Measurements from ENCODE around the gene CLTC. TPM values are rescaled to one million over a fixed set of nuclear protein-coding genes. Genes with fewer than 3 reads are reported as not detected.

CLTC gene
- total and polyA plus RNA-seq, 2 of the 8 experiments (the other 6 are each of a cell fraction or from before 2014, with no cell fraction given), result 175 to 283 TPM

DNA sequence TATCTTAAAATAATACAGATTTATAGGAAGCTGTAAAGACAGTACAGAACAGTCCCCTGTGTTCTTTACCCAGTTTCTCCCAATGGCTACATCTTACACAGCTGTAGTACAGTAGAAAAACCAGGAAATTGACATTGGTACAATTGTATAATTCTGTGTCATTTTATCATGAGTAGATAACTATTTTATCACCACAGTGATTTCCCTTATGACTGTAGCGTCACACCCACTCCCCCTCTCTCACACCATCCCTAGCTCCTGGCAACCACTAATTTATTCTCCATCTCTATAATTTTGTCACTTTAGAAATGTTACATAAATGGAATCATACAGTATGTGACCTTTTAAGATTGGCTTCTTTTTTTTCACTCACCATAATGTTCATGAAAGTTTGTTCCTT lies 30.9 kb downstream of the CLTC start:
- no peaks in the 10 kb centered on the region for H3K4me1 ChIP-seq (replicated peaks in 1 of 4; ENCODE audit: control insufficient read depth in 3 of 4, insufficient read depth in 4 of 4, low read length in 3 of 4)
- H3K27me3 ChIP-seq (replicated peaks in 1 of 4; ENCODE audit: control insufficient read depth in 3 of 4, extremely low read depth in 1 of 4, insufficient read depth in 3 of 4, low read length in 3 of 4), result no peaks in the 10 kb centered on the region
- H3K4me3 ChIP-seq (ENCODE audit: extremely low read depth in 1 of 4, insufficient read depth in 2 of 4, low read depth in 3 of 4, low read length in 4 of 4), result no peak overlapping the region
- no peak overlapping the region for H2BK20ac ChIP-seq (ENCODE audit: low read length)
- no peak for FAIRE-seq
- WGBS, 2 experiments (ENCODE audit: extremely low coverage in 1 of 2, insufficient coverage in 1 of 2, insufficient read length in 1 of 2, insufficient replicate concordance in 2 of 2, low coverage in 1 of 2, low lambda C conversion rate in 2 of 2, missing lambda C conversion rate in 1 of 2), result 95% methylated on average over 1 of the region's 1 CpG; no CpG with 5 or more reads in 1 of the 2 experiments
- no peak overlapping the region for H2BK5ac ChIP-seq (ENCODE audit: low read depth, low read length)
- H3K23ac ChIP-seq (ENCODE audit: insufficient read length), result no peak overlapping the region
- no peak overlapping the region for H3K14ac ChIP-seq (ENCODE audit: insufficient read length)
- no peak overlapping the region for H4K91ac ChIP-seq (replicated peaks; ENCODE audit: insufficient read length, low read length)
- H3K79me2 ChIP-seq (ENCODE audit: control insufficient read depth in 1 of 2, insufficient read depth in 2 of 2, low read length in 2 of 2), result peaks cover 0 to 14% of the 10 kb centered on the region in 2 experiments; a peak in 1 of 4 replicates
- no peak overlapping the region for H3K27ac ChIP-seq (ENCODE audit: low read depth, low read length)
- DNase-seq (ENCODE audit: low read depth in 1 of 2, low spot score in 2 of 2), result no peak
- H4K8ac ChIP-seq (ENCODE audit: extremely low read depth, insufficient read depth, low read length), result no peak overlapping the region
- H3K9me3 ChIP-seq (ENCODE audit: insufficient read depth in 2 of 2, low read depth in 1 of 2, low read length in 1 of 2), result no peaks in the 10 kb centered on the region
- peaks cover 12 to 73% (median 54%) of the 10 kb centered on the region in 4 experiments for H3K36me3 ChIP-seq (ENCODE audit: control insufficient read depth in 2 of 4, insufficient read depth in 4 of 4, low read length in 3 of 4)
- H2BK120ac ChIP-seq (replicated peaks; ENCODE audit: low read depth, low read length), result no peak overlapping the region
- no peak overlapping the region for H3K4me2 ChIP-seq (ENCODE audit: insufficient read depth in 1 of 2, low read depth in 2 of 2, low read length in 2 of 2)
- no peak overlapping the region for H2BK12ac ChIP-seq (ENCODE audit: low read depth, low read length)
- no peaks in the 10 kb centered on the region for H3K79me1 ChIP-seq (ENCODE audit: low read depth, low read length)
- no peak overlapping the region for H4K5ac ChIP-seq (ENCODE audit: insufficient read length, low read depth, low read length)
- no peak overlapping the region for H2AFZ ChIP-seq (ENCODE audit: low read length)
- ChIA-PET CTCF (ENCODE audit: partially characterized antibody) (no interaction called here), POLR2A (ENCODE audit: partially characterized antibody) (interaction anchor here (0.6 to 0.7 kb wide), 2 partner anchors 28 to 732 kb away, joined by 3 read pairs; no protein-coding TSS in a partner anchor)
- H3K9ac ChIP-seq (replicated peaks in 1 of 4; ENCODE audit: extremely low read depth in 1 of 4, low read depth in 3 of 4, low read length in 3 of 4), result no peak overlapping the region
- no peak overlapping the region for H3K18ac ChIP-seq (ENCODE audit: extremely low read depth, low read length)
- H2BK15ac ChIP-seq (ENCODE audit: low read length), result no peak overlapping the region
- H4K20me1 ChIP-seq (replicated peaks in 1 of 2; ENCODE audit: control insufficient read depth in 1 of 2, insufficient read depth in 2 of 2, low read length in 2 of 2), result peaks cover 0 to 2% of the 10 kb centered on the region in 2 experiments
- H3K56ac ChIP-seq (replicated peaks; ENCODE audit: insufficient read length, low read depth, low read length), result no peak overlapping the region
- no peaks in the 10 kb centered on the region for H3K23me2 ChIP-seq (ENCODE audit: low read depth, low read length)
- no peak overlapping the region for H3K4ac ChIP-seq (replicated peaks; ENCODE audit: insufficient read length, low read depth, low read length)
- no peak overlapping the region for H2AK5ac ChIP-seq (ENCODE audit: low read depth, low read length)
- TF ChIP-seq SP1 (IDR thresholded peaks at IDR 0.05; ENCODE audit: low read depth, low read length), result no peak
- TF ChIP-seq CTBP2 (IDR thresholded peaks at IDR 0.05; ENCODE audit: borderline replicate concordance, insufficient read depth, insufficient read length, low read length), result no peak
- TF ChIP-seq SP4 (IDR thresholded peaks at IDR 0.05; ENCODE audit: low read length), result no peak
- no peak for TF ChIP-seq BACH1 (IDR thresholded peaks at IDR 0.05; ENCODE audit: low read length)
- TF ChIP-seq RNF2 (IDR thresholded peaks at IDR 0.05; ENCODE audit: borderline replicate concordance, low read depth, low read length, missing control alignments, poor library complexity, severe bottlenecking), result no peak
- TF ChIP-seq, protein P1, sequence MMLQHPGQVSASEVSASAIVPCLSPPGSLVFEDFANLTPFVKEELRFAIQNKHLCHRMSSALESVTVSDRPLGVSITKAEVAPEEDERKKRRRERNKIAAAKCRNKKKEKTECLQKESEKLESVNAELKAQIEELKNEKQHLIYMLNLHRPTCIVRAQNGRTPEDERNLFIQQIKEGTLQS (IDR thresholded peaks at IDR 0.05; ENCODE audit: insufficient read depth, low read depth, low read length), result no peak
- no peak for TF ChIP-seq RAD21 (IDR thresholded peaks at IDR 0.05 in 1 of 2, conservative IDR thresholded peaks at IDR 0.05 in 1 of 2; ENCODE audit: low read depth in 2 of 2, low read length in 2 of 2)
- TF ChIP-seq MAFK (IDR thresholded peaks at IDR 0.05; ENCODE audit: low read depth, low read length), result no peak
- no peak for TF ChIP-seq CBX5 (IDR thresholded peaks at IDR 0.05; ENCODE audit: low read depth, low read length)
- TF ChIP-seq GTF2F1 (IDR thresholded peaks at IDR 0.05; ENCODE audit: borderline replicate concordance, low read depth, low read length), result no peak
- TF ChIP-seq TAF7 (optimal IDR thresholded peaks at IDR 0.05; ENCODE audit: borderline replicate concordance, low read depth, low read length), result no peak
- no peak for TF ChIP-seq EGR1 (IDR thresholded peaks at IDR 0.05; ENCODE audit: borderline replicate concordance, low read depth, low read length)
- no peak for TF ChIP-seq SIN3A (conservative IDR thresholded peaks at IDR 0.05 in 1 of 2, IDR thresholded peaks at IDR 0.05 in 1 of 2; ENCODE audit: low read depth in 1 of 2, low read length in 2 of 2)

All from H1 (cell line).